ENCODE results near the gene PPP1R8. TPM values are rescaled to one million over a fixed set of nuclear protein-coding genes. Genes with fewer than 3 reads are reported as not detected.
"Not testable (repeated sequence)": the region's sequence is repeated elsewhere in the genome, so short reads cannot be mapped to it uniquely, and the experiment has no call there.

Gene PPP1R8
- total and polyA plus RNA-seq, 2 donors (not counting 1 experiment from before 2014, with no cell fraction given), result 42.2 to 48.9 TPM

- DNase-seq (ENCODE audit: low read depth in 2 of 2), result no peak
- no peak overlapping the region for H3K9ac ChIP-seq (ENCODE audit: insufficient read depth, low read length)
- no peaks in the 10 kb centered on the region for H4K20me1 ChIP-seq (ENCODE audit: control insufficient read depth, extremely low read depth, insufficient read depth, low read length)
- no peak overlapping the region for H3K4me3 ChIP-seq (replicated peaks in 1 of 4; ENCODE audit: control extremely low read depth in 1 of 4, insufficient read depth in 1 of 4, low read depth in 3 of 4, low read length in 4 of 4)
- H3K9me3 ChIP-seq (ENCODE audit: control insufficient read depth, insufficient read depth, low read depth, low read length), result no peaks in the 10 kb centered on the region
- H3K4me1 ChIP-seq (ENCODE audit: control insufficient read depth, extremely low read depth, insufficient read depth, low read length), result no peaks in the 10 kb centered on the region
- H3K36me3 ChIP-seq (ENCODE audit: control insufficient read depth, insufficient read depth, low read length), result no peaks in the 10 kb centered on the region
- no peaks in the 10 kb centered on the region for H3K79me2 ChIP-seq (ENCODE audit: control insufficient read depth, insufficient read depth, low read length)
- H3K4me2 ChIP-seq (ENCODE audit: extremely low read depth, insufficient read depth, low read length), result no peak overlapping the region
- peak overlapping the region; percentile 21 for H2AFZ ChIP-seq (ENCODE audit: low read length)
- no peak overlapping the region for H3K27ac ChIP-seq (ENCODE audit: insufficient read depth, low read length)
- TF ChIP-seq, protein P1, sequence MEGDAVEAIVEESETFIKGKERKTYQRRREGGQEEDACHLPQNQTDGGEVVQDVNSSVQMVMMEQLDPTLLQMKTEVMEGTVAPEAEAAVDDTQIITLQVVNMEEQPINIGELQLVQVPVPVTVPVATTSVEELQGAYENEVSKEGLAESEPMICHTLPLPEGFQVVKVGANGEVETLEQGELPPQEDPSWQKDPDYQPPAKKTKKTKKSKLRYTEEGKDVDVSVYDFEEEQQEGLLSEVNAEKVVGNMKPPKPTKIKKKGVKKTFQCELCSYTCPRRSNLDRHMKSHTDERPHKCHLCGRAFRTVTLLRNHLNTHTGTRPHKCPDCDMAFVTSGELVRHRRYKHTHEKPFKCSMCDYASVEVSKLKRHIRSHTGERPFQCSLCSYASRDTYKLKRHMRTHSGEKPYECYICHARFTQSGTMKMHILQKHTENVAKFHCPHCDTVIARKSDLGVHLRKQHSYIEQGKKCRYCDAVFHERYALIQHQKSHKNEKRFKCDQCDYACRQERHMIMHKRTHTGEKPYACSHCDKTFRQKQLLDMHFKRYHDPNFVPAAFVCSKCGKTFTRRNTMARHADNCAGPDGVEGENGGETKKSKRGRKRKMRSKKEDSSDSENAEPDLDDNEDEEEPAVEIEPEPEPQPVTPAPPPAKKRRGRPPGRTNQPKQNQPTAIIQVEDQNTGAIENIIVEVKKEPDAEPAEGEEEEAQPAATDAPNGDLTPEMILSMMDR (conservative IDR thresholded peaks at IDR 0.05 in 1 of 2, IDR thresholded peaks at IDR 0.05 in 1 of 2; ENCODE audit: low read depth in 1 of 2, low read length in 2 of 2), result no peak
- TF ChIP-seq EZH2 (IDR thresholded peaks at IDR 0.05; ENCODE audit: low read length, missing control alignments), result no peak
- no peaks in the 10 kb centered on the region for H3K27me3 ChIP-seq (ENCODE audit: control insufficient read depth, insufficient read depth, low read length)
These were observed 38.0 kb downstream of the PPP1R8 start for GRCh38 chr1:27868556-27868931.

DNA sequence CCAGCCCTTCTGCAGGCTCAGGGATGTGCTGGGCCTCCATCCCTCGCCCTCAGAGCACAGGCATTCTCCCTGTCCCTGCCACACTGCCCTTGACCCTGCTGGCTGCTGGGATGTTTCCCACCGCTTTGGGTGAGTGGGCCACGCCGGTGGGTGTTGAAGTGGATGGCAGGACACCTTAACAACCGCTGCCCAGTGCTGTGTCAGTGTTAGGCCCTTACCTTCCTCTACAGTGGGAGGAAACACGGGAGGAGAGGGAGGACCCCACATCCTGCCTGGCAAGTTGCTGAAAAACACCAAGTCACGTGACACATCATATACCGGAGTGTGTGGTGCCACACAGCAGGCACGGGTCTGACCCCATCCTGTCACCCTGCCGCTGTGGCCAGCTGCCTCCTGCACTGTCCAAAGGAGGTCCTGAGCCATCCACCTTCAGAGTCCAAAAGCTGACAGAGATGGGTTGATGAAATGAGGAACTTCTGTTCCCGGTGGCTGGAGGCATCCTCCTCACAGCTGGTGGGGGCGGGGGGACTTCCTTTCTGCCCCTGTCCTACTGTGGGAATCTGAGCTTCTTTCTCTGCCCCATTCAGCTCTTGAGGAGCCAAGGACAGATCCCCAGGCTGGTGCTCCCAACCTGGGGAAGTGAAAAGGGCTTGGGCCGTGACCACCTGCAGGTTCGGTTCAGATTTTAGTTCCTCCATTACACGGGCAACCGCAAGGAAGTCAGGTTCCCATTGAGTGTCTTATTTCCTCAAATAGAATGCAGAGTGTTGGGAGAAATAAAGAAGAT, 38.5 kb downstream of the PPP1R8 start:
- Histone ChIP-seq H3K36me3 (ENCODE audit: control insufficient read depth, insufficient read depth, low read length) (no peaks in the 10 kb centered on the region), H3K4me2 (ENCODE audit: extremely low read depth, insufficient read depth, low read length) (no peak overlapping the region), H3K4me1 (ENCODE audit: control insufficient read depth, extremely low read depth, insufficient read depth, low read length) (no peaks in the 10 kb centered on the region), H4K20me1 (ENCODE audit: control insufficient read depth, extremely low read depth, insufficient read depth, low read length) (no peaks in the 10 kb centered on the region), H3K4me3 (replicated peaks in 1 of 4; ENCODE audit: control extremely low read depth in 1 of 4, insufficient read depth in 1 of 4, low read depth in 3 of 4, low read length in 4 of 4) (no peak overlapping the region), H3K27ac (ENCODE audit: insufficient read depth, low read length) (no peak overlapping the region), H3K27me3 (ENCODE audit: control insufficient read depth, insufficient read depth, low read length) (no peaks in the 10 kb centered on the region), H2AFZ (ENCODE audit: low read length) (peak overlapping the region; percentile 21), H3K79me2 (ENCODE audit: control insufficient read depth, insufficient read depth, low read length) (no peaks in the 10 kb centered on the region), H3K9ac (ENCODE audit: insufficient read depth, low read length) (no peak overlapping the region), H3K9me3 (ENCODE audit: control insufficient read depth, insufficient read depth, low read depth, low read length) (no peaks in the 10 kb centered on the region)
- TF ChIP-seq, protein P1 (conservative IDR thresholded peaks at IDR 0.05 in 1 of 2, IDR thresholded peaks at IDR 0.05 in 1 of 2; ENCODE audit: low read depth in 1 of 2, low read length in 2 of 2), result no peak
- no peak for TF ChIP-seq EZH2 (IDR thresholded peaks at IDR 0.05; ENCODE audit: low read length, missing control alignments)
- no peak for DNase-seq (ENCODE audit: low read depth in 2 of 2)

DNA sequence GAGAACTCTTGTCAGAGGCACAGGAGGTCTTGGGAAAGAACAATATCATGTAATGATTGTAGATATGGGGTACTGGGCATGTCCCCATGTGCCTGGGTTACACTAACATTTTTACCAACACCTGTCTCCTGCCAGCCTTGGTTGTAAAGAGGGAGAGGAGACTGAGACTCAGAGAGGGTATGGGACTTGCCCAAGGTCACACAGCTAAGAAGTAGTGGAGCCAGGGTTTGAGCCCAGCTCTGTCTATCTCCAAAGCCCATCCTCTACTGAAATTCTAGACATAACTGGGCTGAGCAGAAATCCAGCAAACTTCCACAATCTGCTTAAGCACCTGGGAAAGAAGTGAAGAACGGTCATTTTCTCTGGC, 39.1 kb downstream of the PPP1R8 start:
- Histone ChIP-seq H3K9me3 (ENCODE audit: control insufficient read depth, insufficient read depth, low read depth, low read length) (no peaks in the 10 kb centered on the region), H3K4me2 (ENCODE audit: extremely low read depth, insufficient read depth, low read length) (no peak overlapping the region), H3K36me3 (ENCODE audit: control insufficient read depth, insufficient read depth, low read length) (no peaks in the 10 kb centered on the region), H4K20me1 (ENCODE audit: control insufficient read depth, extremely low read depth, insufficient read depth, low read length) (no peaks in the 10 kb centered on the region), H3K9ac (ENCODE audit: insufficient read depth, low read length) (no peak overlapping the region), H3K79me2 (ENCODE audit: control insufficient read depth, insufficient read depth, low read length) (no peaks in the 10 kb centered on the region), H3K4me1 (ENCODE audit: control insufficient read depth, extremely low read depth, insufficient read depth, low read length) (no peaks in the 10 kb centered on the region), H2AFZ (ENCODE audit: low read length) (no peak overlapping the region), H3K27ac (ENCODE audit: insufficient read depth, low read length) (no peak overlapping the region), H3K4me3 (replicated peaks in 1 of 4; ENCODE audit: control extremely low read depth in 1 of 4, insufficient read depth in 1 of 4, low read depth in 3 of 4, low read length in 4 of 4) (no peak overlapping the region), H3K27me3 (ENCODE audit: control insufficient read depth, insufficient read depth, low read length) (no peaks in the 10 kb centered on the region)
- TF ChIP-seq EZH2 (IDR thresholded peaks at IDR 0.05; ENCODE audit: low read length, missing control alignments), result no peak
- TF ChIP-seq, protein P1 (conservative IDR thresholded peaks at IDR 0.05 in 1 of 2, IDR thresholded peaks at IDR 0.05 in 1 of 2; ENCODE audit: low read depth in 1 of 2, low read length in 2 of 2), result no peak
- DNase-seq (ENCODE audit: low read depth in 2 of 2), result no peak

- H3K27me3 ChIP-seq (ENCODE audit: control insufficient read depth, insufficient read depth, low read length); H2AFZ ChIP-seq (ENCODE audit: low read length); H3K36me3 ChIP-seq (ENCODE audit: control insufficient read depth, insufficient read depth, low read length); H3K4me3 ChIP-seq (replicated peaks in 1 of 4; ENCODE audit: control extremely low read depth in 1 of 4, insufficient read depth in 1 of 4, low read depth in 3 of 4, low read length in 4 of 4); H3K9ac ChIP-seq (ENCODE audit: insufficient read depth, low read length); H3K9me3 ChIP-seq (ENCODE audit: control insufficient read depth, insufficient read depth, low read depth, low read length); H4K20me1 ChIP-seq (ENCODE audit: control insufficient read depth, extremely low read depth, insufficient read depth, low read length); DNase-seq (ENCODE audit: low read depth in 2 of 2); H3K27ac ChIP-seq (ENCODE audit: insufficient read depth, low read length); H3K4me1 ChIP-seq (ENCODE audit: control insufficient read depth, extremely low read depth, insufficient read depth, low read length); H3K79me2 ChIP-seq (ENCODE audit: control insufficient read depth, insufficient read depth, low read length); H3K4me2 ChIP-seq (ENCODE audit: extremely low read depth, insufficient read depth, low read length): not testable (repeated sequence)
These were observed 40.5 kb downstream of the PPP1R8 start for GRCh38 chr1:27871076-27871475.
